ENCODE measurements around the gene TUBA4B.
"Not testable (repeated sequence)": the region's sequence is repeated elsewhere in the genome, so short reads cannot be mapped to it uniquely, and the experiment has no call there.

TUBA4B gene

DNA sequence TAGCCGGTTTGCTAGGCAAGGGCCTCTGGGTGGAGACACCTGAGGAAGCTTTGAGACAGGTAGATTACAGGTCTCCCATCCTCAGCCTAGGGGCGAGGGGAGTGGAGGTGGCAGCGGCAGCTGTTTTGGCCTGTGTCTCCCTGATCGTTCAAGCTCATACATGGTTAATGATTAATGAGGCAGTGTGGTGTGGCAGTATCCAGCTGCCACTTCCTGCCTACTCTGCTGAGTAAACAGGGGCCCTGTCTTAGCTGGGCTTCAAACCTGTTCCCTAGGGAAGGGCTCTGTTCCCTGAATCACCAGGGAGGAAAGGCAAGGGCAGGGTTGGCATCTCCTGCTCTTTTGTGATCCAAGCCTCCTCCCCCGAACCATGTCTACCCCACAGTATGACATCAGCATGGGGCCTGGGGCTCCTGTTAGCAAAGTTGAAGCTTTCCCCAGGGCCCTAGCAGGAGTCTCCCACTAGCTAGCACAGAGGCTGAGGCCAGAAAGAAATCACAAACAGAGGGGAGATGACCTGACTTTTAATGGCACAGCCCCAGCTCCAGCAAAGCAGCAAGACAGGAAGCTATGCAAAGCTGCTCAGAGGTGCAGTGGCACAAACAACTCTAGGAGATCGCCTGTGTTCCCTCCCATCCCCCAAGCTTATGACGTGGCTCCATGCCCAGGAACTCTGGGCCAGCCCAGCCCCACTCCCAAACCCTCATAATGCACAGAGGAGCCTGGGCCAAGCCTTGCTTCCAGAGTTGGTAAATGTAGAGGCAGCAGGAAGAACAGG lies 3.7 kb upstream of the TUBA4B start:
- peak; percentile 83 for DNase-seq

DNA sequence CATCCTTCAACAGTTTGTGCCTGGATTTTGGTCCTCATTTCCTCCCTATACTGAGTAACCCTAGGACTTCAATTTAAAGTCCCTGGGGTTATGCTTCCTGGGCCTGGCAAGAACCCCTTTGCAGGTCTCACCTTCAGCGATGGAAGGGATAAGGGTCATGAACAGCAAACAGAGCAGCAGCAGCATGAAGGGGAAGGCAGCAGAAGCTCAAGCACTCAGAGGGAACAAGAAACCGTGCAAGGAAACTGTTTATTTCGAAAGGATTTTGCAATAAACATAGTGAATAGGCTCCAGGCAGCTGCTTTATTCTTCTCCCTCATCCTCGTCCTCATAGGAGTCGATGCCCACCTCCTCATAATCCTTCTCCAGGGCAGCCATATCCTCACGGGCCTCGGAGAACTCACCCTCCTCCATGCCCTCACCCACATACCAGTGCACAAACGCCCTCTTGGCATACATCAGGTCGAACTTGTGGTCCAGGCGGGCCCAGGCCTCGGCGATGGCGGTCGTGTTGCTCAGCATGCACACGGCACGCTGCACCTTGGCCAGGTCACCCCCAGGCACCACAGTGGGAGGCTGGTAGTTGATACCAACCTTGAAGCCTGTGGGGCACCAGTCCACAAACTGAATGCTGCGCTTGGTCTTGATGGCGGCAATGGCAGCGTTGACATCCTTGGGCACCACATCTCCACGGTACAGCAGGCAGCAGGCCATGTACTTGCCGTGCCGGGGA lies 2.8 kb upstream of the TUBA4B start:
- no peak for DNase-seq

- DNase-seq = peak; percentile 27
Observed at GRCh38 chr2:219251656-219252055, 1.4 kb upstream of the TUBA4B start.

- no peak for DNase-seq
Observed at GRCh38 chr2:219252084-219252483, 959 bp upstream of the TUBA4B start.

- DNase-seq = no peak
Observed at GRCh38 chr2:219252570-219252899, 508 bp upstream of the TUBA4B start.

DNA sequence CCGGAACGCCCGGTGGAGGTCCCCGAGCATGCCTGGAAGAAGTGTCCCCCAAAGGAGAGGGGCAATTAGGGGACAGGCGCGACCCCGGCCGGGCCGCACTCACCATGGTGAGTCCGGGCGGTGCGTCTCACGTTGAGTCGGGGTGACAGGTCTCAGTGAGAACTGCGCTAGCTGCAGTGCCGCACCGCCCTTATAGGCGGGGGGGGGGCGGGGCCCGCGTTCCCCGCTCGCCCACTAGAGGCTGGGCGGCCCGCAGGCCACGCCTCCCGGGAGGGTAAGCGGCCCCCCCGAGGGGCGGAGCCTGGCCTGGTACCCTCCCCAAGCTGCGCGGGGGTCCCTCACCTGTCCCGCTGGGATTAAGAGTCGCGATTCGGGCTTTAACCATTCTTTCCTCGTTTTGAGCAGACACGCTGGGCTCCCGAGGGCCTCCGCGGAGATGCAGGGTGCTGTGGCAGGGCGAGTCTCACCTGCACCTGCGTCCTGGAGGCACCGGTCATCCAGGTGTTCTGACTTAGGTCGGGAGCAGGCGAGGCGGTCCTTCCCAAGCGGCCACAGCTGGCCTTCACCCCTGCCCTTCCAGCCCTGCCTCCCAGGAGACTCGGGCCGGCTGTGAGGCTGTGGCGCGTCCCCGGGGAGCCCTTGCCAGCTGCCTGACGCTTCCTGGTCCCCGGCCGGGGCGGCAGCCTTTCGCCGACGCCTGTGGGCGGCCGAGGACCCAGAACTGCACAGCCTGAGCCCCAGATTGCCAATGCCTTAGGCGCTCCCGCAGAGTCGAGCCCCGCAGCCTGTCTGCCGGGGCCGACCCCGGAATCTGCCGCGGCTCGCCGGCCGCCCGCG lies 928 bp downstream of the TUBA4B start, which contains the start of gene TUBA4A:
TUBA4A (minus strand) TSS at position 166 of the 837 bp plus-strand sequence; CDS start at position 106, 60 bp downstream.
- peak; percentile 55 for DNase-seq

GRCh38 chr2:219254590-219255201 lies 1.7 kb downstream of the TUBA4B start:
- DNase-seq = no peak

DNA sequence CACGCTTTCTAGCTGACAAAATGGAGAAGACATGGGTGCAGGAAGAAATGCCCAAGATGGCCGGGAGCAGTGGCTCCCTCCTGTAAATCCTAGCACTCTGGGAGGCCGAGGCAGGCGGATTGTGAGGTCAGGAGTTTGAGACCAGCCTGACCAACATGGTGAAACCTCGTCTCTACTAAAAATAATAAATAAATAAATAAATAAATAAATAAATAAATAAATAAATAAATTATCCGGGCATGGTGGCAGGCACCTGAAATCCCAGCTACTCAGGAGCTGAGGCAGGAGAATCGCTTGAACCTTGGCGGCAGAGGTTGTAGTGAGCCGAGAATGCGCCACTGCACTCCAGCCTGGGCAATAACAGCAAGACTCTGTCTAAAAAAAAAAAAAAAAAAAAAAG lies 5.9 kb downstream of the TUBA4B start:
- DNase-seq = not testable (repeated sequence)

DNA sequence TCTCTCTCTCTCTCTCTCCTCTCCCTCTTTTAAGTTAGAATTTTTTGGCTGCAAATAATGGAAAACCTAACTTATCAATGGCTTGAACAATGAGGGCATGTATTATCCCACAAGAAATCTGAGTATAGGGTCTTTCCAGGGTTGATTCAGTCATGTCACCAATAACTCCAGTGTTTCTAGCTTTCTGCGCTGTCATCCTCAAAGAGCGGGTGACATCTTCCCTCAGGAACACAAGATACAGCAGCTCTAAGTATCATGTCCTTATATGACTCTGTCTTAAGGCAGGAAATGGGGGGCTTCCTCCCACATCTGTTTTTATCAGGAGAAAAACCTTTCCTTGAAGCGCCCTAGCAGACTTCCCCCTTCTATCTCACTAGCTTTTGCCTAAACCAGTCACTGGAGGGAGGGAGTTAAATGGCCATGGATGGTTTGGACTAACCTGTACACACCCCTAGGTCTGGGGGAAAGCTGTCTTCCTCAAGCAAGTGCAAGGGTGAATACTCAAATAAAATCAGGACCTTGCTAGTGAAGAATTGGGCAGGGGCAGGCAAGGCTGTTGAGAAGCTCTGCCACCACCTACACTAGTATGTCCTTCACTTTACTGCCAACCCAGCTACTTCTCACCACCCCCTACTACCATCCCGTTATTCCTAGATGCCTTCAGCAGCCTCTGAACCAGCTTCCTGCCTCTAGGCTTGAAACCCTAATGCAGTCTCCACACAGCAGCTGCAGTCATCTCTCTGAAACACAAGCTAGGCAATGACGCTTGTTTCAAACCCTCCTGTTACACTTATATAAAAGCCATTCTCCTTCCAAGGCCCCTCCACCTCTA lies 8.2 kb downstream of the TUBA4B start:
- no peak for DNase-seq

GRCh38 chr2:219266232-219266631 lies 13.2 kb downstream of the TUBA4B start:
- no peak for DNase-seq

DNA sequence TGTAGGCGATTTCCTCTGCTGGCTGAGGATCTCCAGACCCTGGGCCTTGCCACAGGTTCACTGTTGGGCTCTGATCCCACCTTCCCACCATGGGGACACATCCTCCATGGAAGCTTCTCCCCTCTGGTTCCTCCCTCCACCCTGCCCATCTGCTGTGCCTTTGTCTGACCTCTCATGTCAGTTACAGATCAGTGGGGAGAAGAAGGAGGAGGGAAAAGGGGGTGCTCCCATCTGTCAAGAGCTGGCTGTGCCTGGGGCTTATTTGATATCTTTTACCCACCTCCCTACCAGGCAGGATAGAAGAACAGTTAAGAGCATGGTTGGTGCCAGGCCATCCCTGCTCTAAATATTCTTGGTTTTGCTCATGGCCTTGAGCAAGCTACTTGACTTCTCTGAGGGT lies 13.8 kb downstream of the TUBA4B start:
- DNase-seq = no peak

DNA sequence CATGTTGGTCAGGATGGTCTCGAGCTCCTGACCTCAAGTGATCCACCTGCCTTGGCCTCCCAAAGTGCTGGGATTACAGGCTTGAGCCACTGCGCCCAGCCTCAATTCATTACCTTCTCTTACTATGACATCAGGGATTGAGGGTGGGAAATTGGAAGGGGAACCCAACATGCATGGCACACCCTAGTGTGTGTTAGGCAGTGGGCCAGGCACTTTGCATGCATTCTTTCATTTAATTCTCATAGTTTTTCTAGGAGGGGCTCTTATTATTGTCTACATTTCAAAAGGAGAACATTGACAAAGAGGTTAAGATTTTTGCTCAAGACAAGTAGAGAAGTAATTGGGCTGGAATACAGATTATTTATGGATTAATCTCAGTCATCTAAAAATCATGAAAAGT lies 15.3 kb downstream of the TUBA4B start:
- DNase-seq = no peak

- no peak for DNase-seq
Observed at GRCh38 chr2:219269362-219270054, 16.5 kb downstream of the TUBA4B start.

DNA sequence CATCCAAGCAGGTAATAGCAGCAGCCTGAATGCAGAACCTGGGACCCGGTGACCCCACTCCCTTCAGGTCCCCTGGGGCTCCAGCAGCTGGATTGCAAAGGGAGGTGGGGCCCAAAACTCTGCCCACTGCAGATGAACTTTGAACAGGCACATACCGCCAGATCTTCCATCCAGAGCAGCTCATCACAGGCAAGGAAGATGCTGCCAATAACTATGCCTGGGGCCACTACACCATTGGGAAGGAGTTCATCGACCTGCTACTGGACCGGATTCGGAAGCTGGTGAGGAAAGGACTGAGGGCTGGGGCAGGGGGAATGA lies 17.0 kb downstream of the TUBA4B start:
- DNase-seq = no peak

DNA sequence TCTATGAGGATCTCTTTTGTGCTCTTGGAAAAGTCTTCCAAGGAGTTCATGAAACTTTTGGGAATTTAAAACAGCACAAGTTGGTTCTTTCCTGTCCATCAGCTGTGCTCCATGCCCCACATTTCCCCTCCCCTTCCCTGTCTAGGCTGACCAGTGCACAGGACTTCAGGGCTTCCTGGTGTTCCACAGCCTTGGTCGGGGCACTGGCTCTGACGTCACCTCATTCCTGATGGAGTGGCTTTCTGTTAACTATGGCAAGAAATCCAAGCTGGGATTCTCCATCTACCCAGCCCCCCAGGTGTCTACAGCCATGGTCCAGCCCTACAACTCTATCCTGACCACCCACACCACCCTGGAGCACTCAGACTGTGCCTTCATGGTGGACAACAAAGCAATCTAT lies 18.0 kb downstream of the TUBA4B start:
- no peak for DNase-seq

GRCh38 chr2:219272356-219272755 lies 19.3 kb downstream of the TUBA4B start:
- no peak for DNase-seq

GRCh38 chr2:219272995-219273394 lies 20.0 kb downstream of the TUBA4B start:
- no peak for DNase-seq

GRCh38 chr2:219273937-219274336 lies 20.9 kb downstream of the TUBA4B start:
- no peak for DNase-seq

DNA sequence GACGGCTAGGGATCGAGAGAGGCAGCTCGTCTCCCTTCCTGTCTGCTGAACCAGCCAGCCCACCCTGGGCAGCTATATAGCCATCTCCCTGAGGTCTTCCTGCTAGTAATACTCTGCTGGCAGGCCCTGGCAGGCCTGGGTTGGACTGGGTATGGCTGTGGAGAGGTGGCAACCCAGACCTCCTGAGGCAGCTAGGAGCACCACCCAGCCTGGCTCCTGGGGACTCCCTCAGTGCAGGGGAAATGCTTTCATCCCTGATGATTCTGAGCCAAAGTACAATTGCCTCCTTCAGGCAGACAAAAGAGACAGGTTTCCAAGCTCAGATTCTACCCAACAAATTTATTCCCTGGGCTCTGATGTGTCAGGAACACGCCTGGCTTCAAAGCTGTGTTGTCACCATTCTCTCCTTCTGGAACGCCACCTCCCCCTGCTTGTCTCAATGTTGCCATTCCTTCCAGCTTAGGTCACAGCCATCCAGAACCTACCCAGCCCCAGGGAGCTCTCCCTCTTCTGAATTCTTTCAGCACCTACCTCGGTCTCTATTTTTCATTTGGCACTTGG lies 21.4 kb downstream of the TUBA4B start:
- DNase-seq = peak; percentile 86

- peak; percentile 83 for DNase-seq
Observed at GRCh38 chr2:219277703-219278654, 24.9 kb downstream of the TUBA4B start.
